GM12874 (cell line): ENCODE measurements around the gene CPE.

Experiments
- CTCF ChIP-seq: IDR thresholded peaks from 2 replicates; pipeline ENCODE4 v1.5.1; 2011; ENCODE audit warnings: low read depth, mild to moderate bottlenecking, control low read depth, low read length, moderate library complexity; ENCODE audit not compliant: insufficient read depth

The CPE gene

GRCh38 chr4:165524532-165525190 is 145.9 kb downstream of the CPE start:
- TF ChIP-seq CTCF = no peak

- TF ChIP-seq CTCF = no peak
Measured at GRCh38 chr4:165532976-165533375, 154.2 kb downstream of the CPE start.

GRCh38 chr4:165537028-165537648 is 158.3 kb downstream of the CPE start:
- TF ChIP-seq CTCF = peak; percentile 42

- TF ChIP-seq CTCF = no peak
Measured at GRCh38 chr4:165539801-165540200, 161.0 kb downstream of the CPE start.

DNA sequence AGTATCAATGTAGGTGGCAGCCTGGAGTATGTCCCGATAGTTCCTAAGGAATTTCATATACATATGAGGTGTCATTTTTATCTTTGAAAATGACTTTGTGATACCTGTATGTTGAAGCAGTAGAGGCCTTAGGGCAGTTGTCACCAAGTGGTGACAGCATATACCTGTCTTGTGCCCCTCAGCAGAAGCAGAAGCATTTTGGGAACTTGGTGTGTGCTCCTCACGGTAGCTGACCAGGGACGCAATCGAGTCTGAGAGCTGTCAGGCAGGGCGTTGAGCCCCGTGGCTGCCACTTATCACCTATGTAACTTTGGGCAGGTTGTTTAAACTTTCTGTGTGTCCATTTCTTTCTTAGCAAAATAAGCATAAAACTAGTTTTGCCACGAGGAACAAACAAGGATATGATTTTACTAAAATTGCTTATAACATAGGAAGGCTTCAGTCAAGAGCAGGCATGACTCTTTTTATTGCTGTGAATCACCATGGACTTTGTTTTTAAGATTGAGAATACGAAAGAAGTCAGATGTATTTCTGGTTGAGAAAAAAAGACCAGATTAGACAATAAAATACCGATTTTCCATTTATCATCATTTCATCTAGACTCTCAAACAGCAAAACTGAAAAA is 161.5 kb downstream of the CPE start:
- TF ChIP-seq CTCF = no peak

DNA sequence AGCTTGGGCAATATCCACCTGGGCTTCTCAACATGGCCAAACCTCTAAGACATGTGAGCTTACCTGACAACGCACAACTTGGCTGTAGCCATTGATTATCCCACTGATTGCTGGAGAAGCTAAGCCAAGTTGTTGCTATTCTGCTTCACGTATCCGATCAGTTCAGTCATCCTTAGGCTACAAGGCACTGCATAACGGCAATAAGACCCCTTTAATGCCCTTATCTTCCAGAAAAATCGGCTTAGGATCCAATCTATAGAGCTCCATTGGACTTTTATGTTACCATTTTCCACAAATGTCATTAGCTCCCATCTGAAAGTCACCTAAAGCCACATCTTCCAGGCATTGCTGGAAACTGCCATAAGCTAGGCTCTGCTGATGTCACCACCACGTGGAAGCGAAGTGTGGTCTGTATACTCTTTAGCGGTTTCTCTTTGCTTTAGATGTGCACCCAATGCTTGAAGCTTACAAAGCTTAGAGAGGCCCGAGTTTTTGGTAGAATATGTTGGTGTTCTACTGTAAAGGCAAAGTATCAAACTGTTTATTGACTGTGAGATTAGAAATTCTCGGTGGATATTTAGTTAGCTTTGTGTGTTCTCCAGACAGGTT is 163.1 kb downstream of the CPE start:
- no peak for TF ChIP-seq CTCF

GRCh38 chr4:165542476-165542875 is 163.7 kb downstream of the CPE start:
- no peak for TF ChIP-seq CTCF
